A549 (cell line): ENCODE results near the gene IDH3G.

Experiments
- CBX8 ChIP-seq: fragments of 200-600 bp; sonication (generic); IDR thresholded peaks from 2 replicates; pipeline ENCODE4 v1.6.1; 2016
- CHD2 ChIP-seq: fragments of 150-350 bp; IDR thresholded peaks from 2 replicates; pipeline ENCODE4 v1.6.1; 2014; ENCODE audit warnings: low read length; ENCODE audit not compliant: partially characterized antibody
- EP300 ChIP-seq, 2 experiments: fragments of >200 bp; sonication (Bioruptor Twin); formaldehyde crosslinking; IDR thresholded peaks; 2 replicates in 1 of 2; 3 replicates in 1 of 2; pipeline ENCODE4 v1.6.1; 2016 to 2017
- HDAC2 ChIP-seq: fragments of 200-600 bp; sonication (generic); IDR thresholded peaks from 2 replicates; pipeline ENCODE4 v1.6.1; 2016
- MAFK ChIP-seq: fragments of 450-650 bp; IDR thresholded peaks from 2 replicates; pipeline ENCODE4 v1.6.1; 2014; ENCODE audit not compliant: partially characterized antibody
- MYC ChIP-seq: IDR thresholded peaks from 2 replicates; pipeline ENCODE4 v1.6.1; 2012; ENCODE audit warnings: mild to moderate bottlenecking, inconsistent platforms, low read length, improper control_type of control experiment, borderline replicate concordance
- NR3C1 ChIP-seq: fragments of >200 bp; sonication (Bioruptor Twin); formaldehyde crosslinking; IDR thresholded peaks from 3 replicates; pipeline ENCODE4 v1.6.1; 2017
- POLR2A ChIP-seq: IDR thresholded peaks from 2 replicates; pipeline ENCODE4 v1.6.1; 2012; ENCODE audit warnings: mild to moderate bottlenecking, low read length
- POLR2AphosphoS2 ChIP-seq: conservative IDR thresholded peaks from 2 replicates; pipeline ENCODE4 v1.6.1; 2012; ENCODE audit warnings: low read length, improper control_type of control experiment, inconsistent platforms
- TF ChIP-seq, protein P1 (sequence below): fragments of 150-350 bp; IDR thresholded peaks from 2 replicates; pipeline ENCODE4 v1.6.1; 2014; ENCODE audit warnings: low read depth, mild to moderate bottlenecking, low read length
- TF ChIP-seq, protein P2 (sequence below): fragments of >200 bp; sonication (Bioruptor Twin); formaldehyde crosslinking; IDR thresholded peaks from 3 replicates; pipeline ENCODE4 v1.5.1; 2016

DNA sequence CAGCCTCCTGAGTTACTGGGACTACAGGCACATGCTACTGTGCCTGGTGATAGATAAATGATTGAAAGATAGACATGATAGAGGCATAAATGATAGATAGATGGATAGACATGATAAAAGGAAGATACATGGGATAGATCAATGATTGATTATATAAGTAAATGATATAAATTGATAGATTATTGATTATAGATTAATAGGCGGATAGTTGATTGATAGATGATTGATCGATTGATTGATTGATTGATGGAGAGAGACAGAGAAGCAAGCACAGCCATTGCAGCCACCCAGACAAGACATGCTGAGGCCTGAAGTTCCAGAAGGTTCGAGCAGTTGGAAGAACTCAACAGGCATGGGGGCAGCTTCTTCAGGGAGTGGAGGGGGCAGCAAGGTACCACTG is 47.8 kb downstream of the IDH3G start:
- TF ChIP-seq EP300 (IDR thresholded peaks at IDR 0.05) (no peak), NR3C1 (no peak), MYC (no peak), POLR2A (no peak), MAFK (no peak), HDAC2 (no peak), POLR2AphosphoS2 (no peak), CHD2 (no peak), CBX8 (no peak)
- TF ChIP-seq, protein P1, sequence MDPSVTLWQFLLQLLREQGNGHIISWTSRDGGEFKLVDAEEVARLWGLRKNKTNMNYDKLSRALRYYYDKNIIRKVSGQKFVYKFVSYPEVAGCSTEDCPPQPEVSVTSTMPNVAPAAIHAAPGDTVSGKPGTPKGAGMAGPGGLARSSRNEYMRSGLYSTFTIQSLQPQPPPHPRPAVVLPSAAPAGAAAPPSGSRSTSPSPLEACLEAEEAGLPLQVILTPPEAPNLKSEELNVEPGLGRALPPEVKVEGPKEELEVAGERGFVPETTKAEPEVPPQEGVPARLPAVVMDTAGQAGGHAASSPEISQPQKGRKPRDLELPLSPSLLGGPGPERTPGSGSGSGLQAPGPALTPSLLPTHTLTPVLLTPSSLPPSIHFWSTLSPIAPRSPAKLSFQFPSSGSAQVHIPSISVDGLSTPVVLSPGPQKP, result no peak
- TF ChIP-seq, protein P2, sequence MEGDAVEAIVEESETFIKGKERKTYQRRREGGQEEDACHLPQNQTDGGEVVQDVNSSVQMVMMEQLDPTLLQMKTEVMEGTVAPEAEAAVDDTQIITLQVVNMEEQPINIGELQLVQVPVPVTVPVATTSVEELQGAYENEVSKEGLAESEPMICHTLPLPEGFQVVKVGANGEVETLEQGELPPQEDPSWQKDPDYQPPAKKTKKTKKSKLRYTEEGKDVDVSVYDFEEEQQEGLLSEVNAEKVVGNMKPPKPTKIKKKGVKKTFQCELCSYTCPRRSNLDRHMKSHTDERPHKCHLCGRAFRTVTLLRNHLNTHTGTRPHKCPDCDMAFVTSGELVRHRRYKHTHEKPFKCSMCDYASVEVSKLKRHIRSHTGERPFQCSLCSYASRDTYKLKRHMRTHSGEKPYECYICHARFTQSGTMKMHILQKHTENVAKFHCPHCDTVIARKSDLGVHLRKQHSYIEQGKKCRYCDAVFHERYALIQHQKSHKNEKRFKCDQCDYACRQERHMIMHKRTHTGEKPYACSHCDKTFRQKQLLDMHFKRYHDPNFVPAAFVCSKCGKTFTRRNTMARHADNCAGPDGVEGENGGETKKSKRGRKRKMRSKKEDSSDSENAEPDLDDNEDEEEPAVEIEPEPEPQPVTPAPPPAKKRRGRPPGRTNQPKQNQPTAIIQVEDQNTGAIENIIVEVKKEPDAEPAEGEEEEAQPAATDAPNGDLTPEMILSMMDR, result no peak
